ENCODE results near the gene ANXA2R.

ANXA2R gene

DNA sequence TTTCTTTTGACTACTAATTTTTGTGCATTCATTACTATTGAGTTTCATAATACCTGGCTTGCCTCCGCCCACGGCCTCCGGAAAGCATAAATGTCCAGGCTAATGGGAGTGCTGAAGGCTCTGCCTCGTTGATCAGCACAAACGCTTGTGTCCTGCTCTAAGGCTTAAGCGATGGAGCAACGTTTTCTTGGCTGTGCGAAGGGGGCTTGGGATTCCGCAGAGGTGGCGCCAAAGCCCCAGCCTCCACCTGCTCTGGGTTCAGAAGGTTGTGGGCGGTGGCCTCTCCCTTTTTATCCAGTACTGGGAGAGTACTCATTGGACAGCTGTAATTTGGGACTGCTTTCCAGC lies 19.7 kb downstream of the ANXA2R start (continued):
- TF ChIP-seq ZNF629 (tag by site-specific recombination; IDR thresholded peaks at IDR 0.05): no peak
- no peak for TF ChIP-seq MEIS1 (CRISPR knock-in tag; IDR thresholded peaks at IDR 0.05; ENCODE audit: borderline replicate concordance)
- TF ChIP-seq ZNF266 (tag by site-specific recombination; IDR thresholded peaks at IDR 0.05; ENCODE audit: low read depth): no peak
- TF ChIP-seq OSR2 (tag by site-specific recombination; IDR thresholded peaks at IDR 0.05): no peak
- TF ChIP-seq, protein P1, sequence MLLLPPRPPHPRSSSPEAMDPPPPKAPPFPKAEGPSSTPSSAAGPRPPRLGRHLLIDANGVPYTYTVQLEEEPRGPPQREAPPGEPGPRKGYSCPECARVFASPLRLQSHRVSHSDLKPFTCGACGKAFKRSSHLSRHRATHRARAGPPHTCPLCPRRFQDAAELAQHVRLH (tag by site-specific recombination; IDR thresholded peaks at IDR 0.05): no peak
- peak; percentile 62 for TF ChIP-seq ZNF600 (tag by site-specific recombination; IDR thresholded peaks at IDR 0.05)
- TF ChIP-seq ZNF747 (tag by site-specific recombination; IDR thresholded peaks at IDR 0.05): no peak
- no peak for TF ChIP-seq ZFP3 (tag by site-specific recombination; IDR thresholded peaks at IDR 0.05; ENCODE audit: low read depth)
- TF ChIP-seq, protein P2, sequence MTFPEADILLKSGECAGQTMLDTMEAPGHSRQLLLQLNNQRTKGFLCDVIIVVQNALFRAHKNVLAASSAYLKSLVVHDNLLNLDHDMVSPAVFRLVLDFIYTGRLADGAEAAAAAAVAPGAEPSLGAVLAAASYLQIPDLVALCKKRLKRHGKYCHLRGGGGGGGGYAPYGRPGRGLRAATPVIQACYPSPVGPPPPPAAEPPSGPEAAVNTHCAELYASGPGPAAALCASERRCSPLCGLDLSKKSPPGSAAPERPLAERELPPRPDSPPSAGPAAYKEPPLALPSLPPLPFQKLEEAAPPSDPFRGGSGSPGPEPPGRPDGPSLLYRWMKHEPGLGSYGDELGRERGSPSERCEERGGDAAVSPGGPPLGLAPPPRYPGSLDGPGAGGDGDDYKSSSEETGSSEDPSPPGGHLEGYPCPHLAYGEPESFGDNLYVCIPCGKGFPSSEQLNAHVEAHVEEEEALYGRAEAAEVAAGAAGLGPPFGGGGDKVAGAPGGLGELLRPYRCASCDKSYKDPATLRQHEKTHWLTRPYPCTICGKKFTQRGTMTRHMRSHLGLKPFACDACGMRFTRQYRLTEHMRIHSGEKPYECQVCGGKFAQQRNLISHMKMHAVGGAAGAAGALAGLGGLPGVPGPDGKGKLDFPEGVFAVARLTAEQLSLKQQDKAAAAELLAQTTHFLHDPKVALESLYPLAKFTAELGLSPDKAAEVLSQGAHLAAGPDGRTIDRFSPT (tag by site-specific recombination; IDR thresholded peaks at IDR 0.05): no peak
- TF ChIP-seq, protein P3, sequence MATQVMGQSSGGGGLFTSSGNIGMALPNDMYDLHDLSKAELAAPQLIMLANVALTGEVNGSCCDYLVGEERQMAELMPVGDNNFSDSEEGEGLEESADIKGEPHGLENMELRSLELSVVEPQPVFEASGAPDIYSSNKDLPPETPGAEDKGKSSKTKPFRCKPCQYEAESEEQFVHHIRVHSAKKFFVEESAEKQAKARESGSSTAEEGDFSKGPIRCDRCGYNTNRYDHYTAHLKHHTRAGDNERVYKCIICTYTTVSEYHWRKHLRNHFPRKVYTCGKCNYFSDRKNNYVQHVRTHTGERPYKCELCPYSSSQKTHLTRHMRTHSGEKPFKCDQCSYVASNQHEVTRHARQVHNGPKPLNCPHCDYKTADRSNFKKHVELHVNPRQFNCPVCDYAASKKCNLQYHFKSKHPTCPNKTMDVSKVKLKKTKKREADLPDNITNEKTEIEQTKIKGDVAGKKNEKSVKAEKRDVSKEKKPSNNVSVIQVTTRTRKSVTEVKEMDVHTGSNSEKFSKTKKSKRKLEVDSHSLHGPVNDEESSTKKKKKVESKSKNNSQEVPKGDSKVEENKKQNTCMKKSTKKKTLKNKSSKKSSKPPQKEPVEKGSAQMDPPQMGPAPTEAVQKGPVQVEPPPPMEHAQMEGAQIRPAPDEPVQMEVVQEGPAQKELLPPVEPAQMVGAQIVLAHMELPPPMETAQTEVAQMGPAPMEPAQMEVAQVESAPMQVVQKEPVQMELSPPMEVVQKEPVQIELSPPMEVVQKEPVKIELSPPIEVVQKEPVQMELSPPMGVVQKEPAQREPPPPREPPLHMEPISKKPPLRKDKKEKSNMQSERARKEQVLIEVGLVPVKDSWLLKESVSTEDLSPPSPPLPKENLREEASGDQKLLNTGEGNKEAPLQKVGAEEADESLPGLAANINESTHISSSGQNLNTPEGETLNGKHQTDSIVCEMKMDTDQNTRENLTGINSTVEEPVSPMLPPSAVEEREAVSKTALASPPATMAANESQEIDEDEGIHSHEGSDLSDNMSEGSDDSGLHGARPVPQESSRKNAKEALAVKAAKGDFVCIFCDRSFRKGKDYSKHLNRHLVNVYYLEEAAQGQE (tag by site-specific recombination; IDR thresholded peaks at IDR 0.05): peak; percentile 73; the same call in 1 of the 2 replicates
- TF ChIP-seq ZNF501 (tag by site-specific recombination; IDR thresholded peaks at IDR 0.05): peak; percentile 39; the same call in 1 of the 2 replicates
- no peak for TF ChIP-seq ZNF292 (tag by site-specific recombination; IDR thresholded peaks at IDR 0.05; ENCODE audit: borderline replicate concordance, low read depth)
- TF ChIP-seq ZNF211 (tag by site-specific recombination; IDR thresholded peaks at IDR 0.05; ENCODE audit: low read depth): no peak
- TF ChIP-seq GLIS1 (tag by site-specific recombination; IDR thresholded peaks at IDR 0.05): no peak
- no peak for TF ChIP-seq ZXDB (tag by site-specific recombination; IDR thresholded peaks at IDR 0.05)
- no peak for TF ChIP-seq ZNF335 (tag by site-specific recombination; conservative IDR thresholded peaks at IDR 0.05)
- peak; percentile 73 for TF ChIP-seq EGR2 (tag by site-specific recombination; IDR thresholded peaks at IDR 0.05; ENCODE audit: low read depth)
- no peak for TF ChIP-seq ZBTB1 (tag by site-specific recombination; IDR thresholded peaks at IDR 0.05)
- TF ChIP-seq ZNF24 (tag by site-specific recombination; IDR thresholded peaks at IDR 0.05): no peak
- TF ChIP-seq, protein P4, sequence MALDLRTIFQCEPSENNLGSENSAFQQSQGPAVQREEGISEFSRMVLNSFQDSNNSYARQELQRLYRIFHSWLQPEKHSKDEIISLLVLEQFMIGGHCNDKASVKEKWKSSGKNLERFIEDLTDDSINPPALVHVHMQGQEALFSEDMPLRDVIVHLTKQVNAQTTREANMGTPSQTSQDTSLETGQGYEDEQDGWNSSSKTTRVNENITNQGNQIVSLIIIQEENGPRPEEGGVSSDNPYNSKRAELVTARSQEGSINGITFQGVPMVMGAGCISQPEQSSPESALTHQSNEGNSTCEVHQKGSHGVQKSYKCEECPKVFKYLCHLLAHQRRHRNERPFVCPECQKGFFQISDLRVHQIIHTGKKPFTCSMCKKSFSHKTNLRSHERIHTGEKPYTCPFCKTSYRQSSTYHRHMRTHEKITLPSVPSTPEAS (tag by site-specific recombination; IDR thresholded peaks at IDR 0.05): no peak
- TF ChIP-seq ZNF76 (tag by site-specific recombination; IDR thresholded peaks at IDR 0.05; ENCODE audit: borderline replicate concordance, low read depth): no peak
- TF ChIP-seq BCL11A (tag by site-specific recombination; IDR thresholded peaks at IDR 0.05; ENCODE audit: low read depth): no peak
- no peak for TF ChIP-seq KLF16 (tag by site-specific recombination; IDR thresholded peaks at IDR 0.05)

Measured in HEK293 (cell line).